ENCODE data around the gene UBAC2. TPM values are rescaled to one million over a fixed set of nuclear protein-coding genes. Genes with fewer than 3 reads are reported as not detected.
A peak's percentile ranks its signal among the peaks of the same experiment; 100 is the strongest.

UBAC2 gene
- total RNA-seq, 1 donor from 2014 or later = 36.2 TPM

GRCh38 chr13:99418103-99418842, 217.6 kb downstream of the UBAC2 start:
- DNase-seq = no peak

GRCh38 chr13:99418843-99419140, 218.1 kb downstream of the UBAC2 start:
- no peak for DNase-seq

GRCh38 chr13:99419591-99420243, 219.1 kb downstream of the UBAC2 start:
- DNase-seq = no peak

DNA sequence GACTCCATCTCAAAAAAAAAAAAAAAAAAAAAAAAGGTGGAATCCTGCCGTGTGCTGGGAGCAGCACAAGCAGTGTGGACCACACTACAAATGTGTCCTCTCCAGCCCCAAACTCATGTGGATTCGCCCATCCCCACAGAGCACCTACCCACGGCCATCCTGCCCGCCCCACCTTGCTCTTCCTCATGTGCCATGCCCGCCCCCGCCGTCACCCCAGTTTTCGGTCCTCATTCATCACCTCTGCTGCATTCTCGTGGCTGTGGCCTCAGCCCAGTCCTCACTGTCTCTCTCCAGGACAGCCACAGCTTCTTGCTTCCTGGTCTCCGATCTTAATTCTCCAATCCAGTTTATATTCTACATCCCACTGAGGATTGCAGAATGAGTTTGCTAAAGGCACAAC, 220.6 kb downstream of the UBAC2 start:
- no peak for DNase-seq

GRCh38 chr13:99421758-99422585, 221.3 kb downstream of the UBAC2 start:
- no peak for DNase-seq

DNA sequence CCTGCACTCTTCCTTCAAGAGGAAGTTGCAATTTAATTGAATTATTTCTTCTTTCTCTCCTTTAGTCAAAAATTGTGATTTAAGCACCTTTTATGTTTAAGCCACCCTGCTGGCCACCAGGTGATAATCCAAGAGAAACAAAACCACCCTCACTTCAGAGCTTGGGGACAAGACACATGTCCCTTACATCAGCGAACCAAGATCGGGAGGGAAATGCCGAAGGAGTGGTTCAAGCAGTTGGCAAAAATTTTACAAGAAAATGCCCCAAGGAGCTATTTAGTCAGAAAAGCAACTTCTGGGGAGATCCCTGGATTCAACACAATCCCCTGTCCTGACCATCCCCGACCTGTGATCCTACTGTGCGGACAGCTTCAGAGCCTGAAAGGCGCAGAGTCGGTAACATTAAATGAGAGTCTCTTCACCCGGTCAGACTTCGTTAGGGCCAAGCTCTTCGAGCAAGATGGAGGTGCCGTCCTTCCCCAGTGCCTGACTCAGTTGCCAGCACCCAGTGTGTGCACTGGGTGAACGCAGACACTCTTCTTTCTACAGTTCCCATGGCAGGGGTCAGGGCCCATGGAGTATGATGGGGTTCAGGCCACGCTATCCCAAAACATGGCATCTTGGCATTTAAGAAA, 222.0 kb downstream of the UBAC2 start:
- DNase-seq = no peak

- DNase-seq = no peak
Observed at GRCh38 chr13:99425485-99426341, 225.1 kb downstream of the UBAC2 start.

DNA sequence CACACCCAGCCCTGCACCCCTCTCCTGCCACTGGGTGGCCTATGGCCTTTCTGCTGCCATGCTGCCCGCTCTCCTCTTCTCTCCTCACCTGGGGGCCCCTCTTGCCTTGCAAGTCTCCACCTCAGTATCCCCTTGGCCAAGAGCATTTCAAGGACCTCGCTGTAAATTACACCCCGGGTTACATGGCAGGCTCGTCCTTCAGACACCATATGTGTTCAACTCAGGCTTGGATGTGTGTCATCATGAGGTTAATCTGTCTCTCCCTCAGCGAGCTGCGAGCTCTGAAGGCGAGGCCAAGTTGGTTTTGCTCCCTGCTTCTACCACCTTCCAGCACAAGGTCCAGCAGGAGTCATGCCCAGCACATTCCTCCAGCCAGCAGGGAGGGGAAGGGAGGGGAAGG, 225.8 kb downstream of the UBAC2 start:
- no peak for DNase-seq

DNA sequence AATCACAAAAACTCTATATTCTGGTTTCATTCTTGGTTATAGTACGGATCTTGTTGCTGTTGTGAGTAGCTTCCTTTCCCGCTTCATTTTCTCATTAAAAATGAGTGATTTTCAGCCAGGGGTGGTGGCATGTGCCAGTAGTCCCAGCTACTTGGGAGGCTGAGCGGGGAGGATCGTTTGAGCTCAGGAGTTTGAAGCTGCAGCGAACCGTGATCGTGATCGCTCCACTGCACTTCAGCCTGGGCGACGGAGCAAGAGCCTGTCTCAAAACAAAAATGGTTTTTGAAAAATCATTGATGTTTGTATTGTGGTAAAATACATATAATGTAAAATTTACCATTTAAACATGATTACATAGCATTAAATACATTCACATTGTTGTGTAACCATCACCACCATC, 229.0 kb downstream of the UBAC2 start:
- DNase-seq = no peak

DNA sequence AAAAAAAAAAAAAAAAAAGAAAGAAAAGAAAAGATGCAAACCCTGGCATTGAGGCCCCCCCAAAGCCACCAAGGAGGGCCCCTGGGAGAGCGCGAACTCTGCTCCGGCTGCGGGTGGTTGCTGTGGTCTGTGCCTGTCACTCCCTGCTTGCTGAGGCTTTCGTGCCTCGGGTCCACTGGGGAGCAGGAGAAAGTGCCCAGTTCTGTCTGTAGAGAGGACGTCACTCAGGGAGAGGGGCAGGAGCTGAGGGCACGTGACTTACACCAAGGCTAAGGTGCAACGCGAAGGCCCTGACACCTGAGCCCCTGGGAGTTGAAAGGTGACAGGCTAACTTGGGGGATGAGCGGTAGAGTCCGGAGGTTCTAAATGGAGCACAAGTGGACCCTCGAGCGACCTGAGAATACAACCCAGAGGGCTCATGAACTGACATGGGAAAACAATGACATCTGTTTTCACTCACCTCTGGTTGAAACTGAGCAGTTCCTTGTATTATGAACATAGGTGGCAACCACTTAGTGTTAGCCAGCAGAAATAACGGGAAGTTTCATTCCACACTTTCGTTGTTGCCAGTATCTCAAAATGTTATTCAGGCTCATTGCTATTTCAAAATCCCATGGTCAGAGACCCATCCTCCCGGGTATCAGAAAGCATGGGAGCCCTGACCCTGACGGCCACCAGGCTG, 231.4 kb downstream of the UBAC2 start:
- DNase-seq = no peak

GRCh38 chr13:99432609-99433542, 232.2 kb downstream of the UBAC2 start:
- peak; percentile 48 for DNase-seq

DNA sequence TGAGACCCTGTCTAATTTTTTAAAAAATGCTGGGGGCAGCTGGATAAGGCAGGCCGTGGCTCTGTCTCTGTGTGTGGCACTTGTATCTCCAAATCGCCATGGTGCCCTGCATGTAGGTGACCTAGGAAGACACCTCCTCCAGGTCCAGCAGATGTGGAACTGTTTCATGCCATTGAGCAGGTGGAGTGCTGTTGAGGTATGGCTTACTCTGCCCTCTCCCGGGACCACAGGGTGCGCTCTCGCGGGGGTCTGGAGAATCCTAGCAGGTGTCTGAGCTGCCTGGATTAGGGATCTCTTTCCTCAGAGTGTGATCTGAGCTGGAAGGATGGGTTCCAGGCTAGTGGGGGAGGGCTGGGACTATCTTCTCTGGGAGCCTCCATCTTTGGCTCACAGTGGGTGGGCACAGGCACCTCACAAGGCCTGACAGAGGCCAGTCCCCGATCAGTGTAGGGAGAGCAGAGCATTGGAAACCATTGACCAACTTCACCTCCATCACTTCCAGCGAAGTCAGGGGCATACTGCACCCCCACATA, 233.0 kb downstream of the UBAC2 start:
- no peak for DNase-seq

GRCh38 chr13:99434258-99434788, 233.7 kb downstream of the UBAC2 start:
- no peak for DNase-seq

GRCh38 chr13:99435116-99435515, 234.5 kb downstream of the UBAC2 start:
- no peak for DNase-seq

DNA sequence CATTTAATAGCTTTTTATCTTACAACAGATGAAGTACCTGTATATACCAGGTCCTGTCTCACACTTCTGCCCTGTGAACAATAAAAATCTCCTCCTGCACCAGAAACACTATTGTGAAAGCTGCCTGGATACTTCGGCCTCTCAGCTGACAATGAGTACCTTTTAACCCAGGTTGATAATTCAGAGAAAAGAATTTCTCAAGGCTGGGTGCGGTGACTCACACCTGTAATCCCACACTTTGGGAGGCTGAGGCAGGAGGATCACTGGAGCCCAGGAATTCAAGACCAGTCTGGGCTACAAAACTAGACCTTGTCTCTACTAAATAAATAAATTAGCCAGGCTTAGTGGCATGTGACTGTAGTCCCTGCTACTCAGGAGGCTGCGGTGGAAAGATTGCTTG, 235.3 kb downstream of the UBAC2 start:
- no peak for DNase-seq

All from occipital lobe (tissue), 2 donors.